HG03064 (cell line): Measurements from ENCODE around the gene NELFB.

Source experiments
- ATAC-seq: cut with Tn5 transposase; IDR thresholded peaks from one replicate; pipeline ENCODE4 v1.9.1; 2021; ENCODE audit warnings: low read depth; ENCODE audit not compliant: unreplicated experiment

NELFB gene

GRCh38 chr9:137223078-137223970, 31.8 kb upstream of the NELFB start:
- peak; percentile 60 for ATAC-seq

- no peak for ATAC-seq
These were observed 30.1 kb upstream of the NELFB start, which contains the start of gene CYSRT1 for GRCh38 chr9:137224830-137225694. Gene CYSRT1, plus strand, starts transcription at chr9:137225174. Its CDS starts 448 bp downstream, at chr9:137225622.

GRCh38 chr9:137225699-137226331, 29.3 kb upstream of the NELFB start:
- no peak for ATAC-seq

GRCh38 chr9:137226338-137227053, 28.6 kb upstream of the NELFB start:
- ATAC-seq: no peak

- no peak for ATAC-seq
These were observed 27.9 kb upstream of the NELFB start, which contains the start of gene RNF224 for GRCh38 chr9:137227054-137227852. Gene RNF224, plus strand, starts transcription at chr9:137227502. Its CDS starts 834 bp downstream, at chr9:137228336.

GRCh38 chr9:137227853-137228505, 27.1 kb upstream of the NELFB start:
- no peak for ATAC-seq

- no peak for ATAC-seq
These were observed 26.6 kb upstream of the NELFB start for GRCh38 chr9:137228506-137228967.

GRCh38 chr9:137228968-137229896, 25.9 kb upstream of the NELFB start:
- ATAC-seq: no peak

GRCh38 chr9:137229903-137230704, 25.0 kb upstream of the NELFB start:
- ATAC-seq: no peak

- ATAC-seq: no peak
These were observed 24.3 kb upstream of the NELFB start, which contains the start of gene SLC34A3 for GRCh38 chr9:137230705-137231371. Gene SLC34A3, plus strand, starts transcription at chr9:137230901. Its CDS starts 802 bp downstream, at chr9:137231703.

GRCh38 chr9:137231372-137232039, 23.6 kb upstream of the NELFB start:
- ATAC-seq: no peak

GRCh38 chr9:137232101-137232500, 23.0 kb upstream of the NELFB start:
- no peak for ATAC-seq

GRCh38 chr9:137232510-137232909, 22.6 kb upstream of the NELFB start:
- ATAC-seq: no peak

- ATAC-seq: no peak
These were observed 21.8 kb upstream of the NELFB start for GRCh38 chr9:137233143-137233980.
